ENCODE measurements around the gene DPEP3. TPM values are rescaled to one million over a fixed set of nuclear protein-coding genes. Genes with fewer than 3 reads are reported as not detected.

DPEP3 gene
- polyA plus RNA-seq, 1 donor (not counting 4 experiments of a cell fraction or from before 2014, with no cell fraction given), result not detected

DNA sequence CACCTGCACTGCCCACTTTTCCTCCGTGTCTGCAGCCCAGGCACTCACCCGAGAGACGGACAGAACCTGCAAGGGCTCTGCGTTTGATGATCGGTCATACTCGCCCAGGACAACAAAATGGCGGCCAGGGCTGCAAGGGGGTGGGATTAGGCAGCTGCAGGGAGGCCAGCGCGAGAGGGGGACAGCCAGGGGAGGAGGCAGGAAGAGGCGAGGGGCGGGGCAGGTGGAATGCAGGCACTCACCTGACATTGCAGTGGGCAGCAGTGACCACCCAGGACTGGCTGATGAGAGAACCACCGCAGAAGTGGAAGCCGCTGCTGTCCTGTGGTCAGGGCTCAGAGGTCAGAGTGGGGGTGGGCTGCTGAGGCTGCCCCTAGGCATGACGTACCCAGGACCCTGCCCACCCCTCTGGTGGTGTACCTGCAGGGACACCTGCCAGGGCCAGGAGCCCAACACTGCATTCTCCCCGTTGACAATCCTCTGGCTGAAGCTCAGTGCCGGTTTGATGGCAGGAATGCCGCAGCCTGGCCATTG lies 49.6 kb downstream of the DPEP3 start:
- Histone ChIP-seq H3K79me2 (ENCODE audit: control insufficient read depth, insufficient read depth, low read length) (peaks cover 2% of the 10 kb centered on the region), H3K27ac (ENCODE audit: control insufficient read depth, insufficient read depth, low read length) (no peak overlapping the region), H3K27me3 (ENCODE audit: control insufficient read depth, extremely low read depth, insufficient read depth, low read length) (no peaks in the 10 kb centered on the region), H3K36me3 (ENCODE audit: control insufficient read depth in 2 of 2, extremely low read depth in 1 of 2, insufficient read depth in 2 of 2, low read length in 2 of 2) (peaks cover 18 to 20% of the 10 kb centered on the region in 2 experiments), H4K20me1 (ENCODE audit: control insufficient read depth, extremely low read depth, insufficient read depth, low read length) (peaks cover 3% of the 10 kb centered on the region), H2AFZ (ENCODE audit: control insufficient read depth, low read length) (no peak overlapping the region), H3K4me2 (ENCODE audit: control insufficient read depth, extremely low read depth, insufficient read depth, low read depth, low read length) (no peak overlapping the region), H3K4me3 (ENCODE audit: control insufficient read depth in 2 of 3, extremely low read depth in 1 of 3, insufficient read depth in 2 of 3, low read depth in 1 of 3, low read length in 3 of 3) (no peak overlapping the region), H3K9ac (ENCODE audit: control insufficient read depth, extremely low read depth, insufficient read depth, low read length) (no peak overlapping the region), H3K9me1 (ENCODE audit: control insufficient read depth, extremely low read depth, insufficient read depth, low read length) (no peaks in the 10 kb centered on the region), H3K9me3 (ENCODE audit: control insufficient read depth, low read depth, low read length) (no peaks in the 10 kb centered on the region), H3K4me1 (ENCODE audit: control insufficient read depth, extremely low read depth, insufficient read depth, low read length) (peaks cover 25% of the 10 kb centered on the region)
- TF ChIP-seq EZH2 (IDR thresholded peaks at IDR 0.05; ENCODE audit: low read length), result no peak
- TF ChIP-seq, protein P1, sequence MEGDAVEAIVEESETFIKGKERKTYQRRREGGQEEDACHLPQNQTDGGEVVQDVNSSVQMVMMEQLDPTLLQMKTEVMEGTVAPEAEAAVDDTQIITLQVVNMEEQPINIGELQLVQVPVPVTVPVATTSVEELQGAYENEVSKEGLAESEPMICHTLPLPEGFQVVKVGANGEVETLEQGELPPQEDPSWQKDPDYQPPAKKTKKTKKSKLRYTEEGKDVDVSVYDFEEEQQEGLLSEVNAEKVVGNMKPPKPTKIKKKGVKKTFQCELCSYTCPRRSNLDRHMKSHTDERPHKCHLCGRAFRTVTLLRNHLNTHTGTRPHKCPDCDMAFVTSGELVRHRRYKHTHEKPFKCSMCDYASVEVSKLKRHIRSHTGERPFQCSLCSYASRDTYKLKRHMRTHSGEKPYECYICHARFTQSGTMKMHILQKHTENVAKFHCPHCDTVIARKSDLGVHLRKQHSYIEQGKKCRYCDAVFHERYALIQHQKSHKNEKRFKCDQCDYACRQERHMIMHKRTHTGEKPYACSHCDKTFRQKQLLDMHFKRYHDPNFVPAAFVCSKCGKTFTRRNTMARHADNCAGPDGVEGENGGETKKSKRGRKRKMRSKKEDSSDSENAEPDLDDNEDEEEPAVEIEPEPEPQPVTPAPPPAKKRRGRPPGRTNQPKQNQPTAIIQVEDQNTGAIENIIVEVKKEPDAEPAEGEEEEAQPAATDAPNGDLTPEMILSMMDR (optimal IDR thresholded peaks at IDR 0.05 in 1 of 3, IDR thresholded peaks at IDR 0.05 in 1 of 3, conservative IDR thresholded peaks at IDR 0.05 in 1 of 3; ENCODE audit: extremely low read depth in 1 of 3, insufficient read depth in 2 of 3, low read length in 3 of 3), result no peak
- no peak for DNase-seq (ENCODE audit: low read depth, low spot score)
- no peak for FAIRE-seq
- dilution Hi-C loops (cut with MboI; ENCODE audit: extremely low pct_ligation_motif_present, low sequenced_read_pairs), result no loop called here

DNA sequence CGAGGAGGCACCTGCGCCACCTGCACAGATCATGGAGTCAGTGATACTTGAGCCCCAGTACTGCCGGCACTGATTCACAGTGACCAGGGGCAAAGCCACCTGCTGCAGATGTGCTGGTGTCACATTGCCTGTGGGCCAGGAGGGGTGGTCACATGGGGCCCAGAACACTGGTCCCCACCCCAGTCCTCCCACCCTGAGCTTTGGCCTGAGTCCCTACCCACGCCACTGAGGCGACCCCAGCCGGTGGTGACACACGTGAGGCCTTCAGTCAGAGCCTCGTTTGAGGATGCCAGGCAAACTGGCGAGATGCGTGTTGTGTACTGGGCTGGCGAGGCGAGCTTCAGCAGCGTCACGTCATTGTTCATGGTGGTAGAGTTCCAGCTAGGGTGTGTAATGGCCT lies 50.1 kb downstream of the DPEP3 start:
- H4K20me1 ChIP-seq (ENCODE audit: control insufficient read depth, extremely low read depth, insufficient read depth, low read length), result peaks cover 3% of the 10 kb centered on the region
- no peak for FAIRE-seq
- no peaks in the 10 kb centered on the region for H3K9me1 ChIP-seq (ENCODE audit: control insufficient read depth, extremely low read depth, insufficient read depth, low read length)
- H2AFZ ChIP-seq (ENCODE audit: control insufficient read depth, low read length), result no peak overlapping the region
- no peak for DNase-seq (ENCODE audit: low read depth, low spot score)
- peaks cover 23% of the 10 kb centered on the region for H3K4me1 ChIP-seq (ENCODE audit: control insufficient read depth, extremely low read depth, insufficient read depth, low read length)
- TF ChIP-seq, protein P1 (optimal IDR thresholded peaks at IDR 0.05 in 1 of 3, IDR thresholded peaks at IDR 0.05 in 1 of 3, conservative IDR thresholded peaks at IDR 0.05 in 1 of 3; ENCODE audit: extremely low read depth in 1 of 3, insufficient read depth in 2 of 3, low read length in 3 of 3), result no peak
- TF ChIP-seq EZH2 (IDR thresholded peaks at IDR 0.05; ENCODE audit: low read length), result no peak
- dilution Hi-C loops (cut with MboI; ENCODE audit: extremely low pct_ligation_motif_present, low sequenced_read_pairs), result no loop called here
- no peak overlapping the region for H3K27ac ChIP-seq (ENCODE audit: control insufficient read depth, insufficient read depth, low read length)
- H3K9ac ChIP-seq (ENCODE audit: control insufficient read depth, extremely low read depth, insufficient read depth, low read length), result no peak overlapping the region
- H3K9me3 ChIP-seq (ENCODE audit: control insufficient read depth, low read depth, low read length), result no peaks in the 10 kb centered on the region
- H3K79me2 ChIP-seq (ENCODE audit: control insufficient read depth, insufficient read depth, low read length), result peaks cover 2% of the 10 kb centered on the region
- H3K27me3 ChIP-seq (ENCODE audit: control insufficient read depth, extremely low read depth, insufficient read depth, low read length), result no peaks in the 10 kb centered on the region
- no peak overlapping the region for H3K4me2 ChIP-seq (ENCODE audit: control insufficient read depth, extremely low read depth, insufficient read depth, low read depth, low read length)
- H3K4me3 ChIP-seq (ENCODE audit: control insufficient read depth in 2 of 3, extremely low read depth in 1 of 3, insufficient read depth in 2 of 3, low read depth in 1 of 3, low read length in 3 of 3), result no peak overlapping the region
- H3K36me3 ChIP-seq (ENCODE audit: control insufficient read depth in 2 of 2, extremely low read depth in 1 of 2, insufficient read depth in 2 of 2, low read length in 2 of 2), result peaks cover 18 to 20% of the 10 kb centered on the region in 2 experiments

All from keratinocyte (primary cell).